GM18498 (cell line): ENCODE results near the gene PRDM11.

Experiments
- ATAC-seq: cut with Tn5 transposase; IDR thresholded peaks from one replicate; pipeline ENCODE4 v1.9.1; 2021; ENCODE audit warnings: mild to moderate bottlenecking, moderate library complexity; ENCODE audit not compliant: unreplicated experiment

The PRDM11 gene

GRCh38 chr11:45258982-45259530 is 112.6 kb downstream of the PRDM11 start:
- ATAC-seq = no peak

- no peak for ATAC-seq
These were observed 113.2 kb downstream of the PRDM11 start for GRCh38 chr11:45259592-45259991.

DNA sequence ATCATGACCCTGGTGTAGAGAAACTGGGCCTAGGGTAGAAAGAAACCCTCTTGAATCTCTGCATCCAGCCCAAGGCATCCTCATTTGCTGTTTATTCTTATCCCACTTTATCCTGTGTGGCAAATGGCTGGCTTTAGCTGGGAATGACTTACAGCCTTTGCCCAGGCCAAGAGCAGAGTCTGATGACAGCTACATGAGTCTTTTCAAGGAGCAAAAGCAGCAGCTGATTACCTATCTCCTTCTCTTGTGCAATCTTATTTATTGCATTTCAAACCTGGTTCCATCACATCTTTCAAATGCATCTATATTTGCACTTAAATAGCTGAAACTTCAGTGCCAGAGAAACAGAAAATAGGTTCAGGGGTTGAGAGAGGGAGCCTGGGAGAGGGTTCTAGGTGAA is 113.6 kb downstream of the PRDM11 start:
- ATAC-seq = no peak

- no peak for ATAC-seq
These were observed 116.5 kb downstream of the PRDM11 start for GRCh38 chr11:45262900-45263299.

GRCh38 chr11:45263773-45264172 is 117.3 kb downstream of the PRDM11 start:
- no peak for ATAC-seq

- ATAC-seq = no peak
These were observed 118.5 kb downstream of the PRDM11 start for GRCh38 chr11:45264839-45265515.

- no peak for ATAC-seq
These were observed 119.7 kb downstream of the PRDM11 start for GRCh38 chr11:45265969-45266675.

DNA sequence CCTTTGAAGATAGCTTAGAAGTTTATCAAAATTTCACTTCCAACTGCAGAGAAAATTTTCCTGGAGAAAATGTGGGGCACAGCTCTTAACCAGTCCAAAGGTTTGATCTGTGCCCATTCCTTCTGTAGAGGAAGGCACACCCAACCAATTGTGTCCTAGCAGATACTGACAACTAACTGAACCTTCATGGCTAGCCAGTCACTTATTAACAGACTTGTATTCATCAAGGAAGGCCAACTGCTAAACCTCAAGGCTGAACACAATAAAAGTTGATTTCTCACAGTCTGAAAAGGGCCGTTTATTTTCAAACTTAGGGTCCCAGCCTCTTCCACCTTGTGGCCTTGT is 120.2 kb downstream of the PRDM11 start:
- ATAC-seq = no peak

GRCh38 chr11:45267052-45267451 is 120.6 kb downstream of the PRDM11 start:
- ATAC-seq = no peak

DNA sequence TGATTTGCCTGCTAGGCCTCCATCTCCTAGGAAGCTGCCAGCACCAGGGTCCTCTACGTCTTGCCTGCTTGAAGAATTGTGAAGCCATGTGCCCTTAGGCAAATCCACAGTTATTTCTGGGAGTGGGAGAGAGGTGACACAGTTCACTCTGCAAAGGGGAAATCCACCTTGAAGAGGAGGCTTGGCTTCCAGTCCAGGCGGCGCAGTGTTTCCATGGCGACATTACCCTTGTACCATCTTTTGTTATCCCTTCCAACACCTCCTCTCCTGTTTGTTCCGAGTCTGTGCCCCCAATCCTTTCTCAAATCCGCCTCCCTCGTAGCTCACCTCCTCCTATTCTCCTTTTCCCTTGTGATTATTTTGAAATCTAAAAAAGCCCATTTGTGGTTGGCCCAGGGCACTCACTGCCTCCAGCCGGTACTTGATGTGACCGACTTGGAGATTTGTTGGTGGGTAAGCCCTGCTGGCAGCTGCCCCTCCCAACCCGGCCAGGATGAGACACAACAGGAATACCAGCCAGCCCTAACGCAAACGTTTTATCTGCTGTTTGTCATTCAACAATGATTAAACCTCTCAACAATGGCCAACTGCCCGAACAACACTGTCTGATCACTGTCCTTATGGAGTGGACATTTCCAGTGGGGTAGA is 121.3 kb downstream of the PRDM11 start:
- no peak for ATAC-seq

DNA sequence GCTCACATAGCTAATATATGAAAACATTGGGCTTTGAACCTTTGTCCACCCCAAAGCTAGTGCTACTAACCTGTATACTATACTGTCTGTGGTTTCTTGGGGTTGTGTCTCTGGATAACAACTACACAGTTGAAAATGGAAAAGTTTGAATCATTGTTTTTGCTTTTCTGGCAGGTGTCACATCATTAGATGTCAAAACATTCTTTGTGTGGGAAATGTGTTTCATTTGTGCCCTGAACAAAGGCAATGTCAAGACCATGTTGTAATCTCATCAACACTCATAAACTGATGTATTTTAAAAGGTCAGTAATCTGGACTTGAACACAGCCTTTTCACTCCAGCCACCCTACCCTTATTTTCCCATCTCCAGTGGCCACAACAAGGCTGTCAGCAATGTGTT is 123.2 kb downstream of the PRDM11 start:
- ATAC-seq = no peak

DNA sequence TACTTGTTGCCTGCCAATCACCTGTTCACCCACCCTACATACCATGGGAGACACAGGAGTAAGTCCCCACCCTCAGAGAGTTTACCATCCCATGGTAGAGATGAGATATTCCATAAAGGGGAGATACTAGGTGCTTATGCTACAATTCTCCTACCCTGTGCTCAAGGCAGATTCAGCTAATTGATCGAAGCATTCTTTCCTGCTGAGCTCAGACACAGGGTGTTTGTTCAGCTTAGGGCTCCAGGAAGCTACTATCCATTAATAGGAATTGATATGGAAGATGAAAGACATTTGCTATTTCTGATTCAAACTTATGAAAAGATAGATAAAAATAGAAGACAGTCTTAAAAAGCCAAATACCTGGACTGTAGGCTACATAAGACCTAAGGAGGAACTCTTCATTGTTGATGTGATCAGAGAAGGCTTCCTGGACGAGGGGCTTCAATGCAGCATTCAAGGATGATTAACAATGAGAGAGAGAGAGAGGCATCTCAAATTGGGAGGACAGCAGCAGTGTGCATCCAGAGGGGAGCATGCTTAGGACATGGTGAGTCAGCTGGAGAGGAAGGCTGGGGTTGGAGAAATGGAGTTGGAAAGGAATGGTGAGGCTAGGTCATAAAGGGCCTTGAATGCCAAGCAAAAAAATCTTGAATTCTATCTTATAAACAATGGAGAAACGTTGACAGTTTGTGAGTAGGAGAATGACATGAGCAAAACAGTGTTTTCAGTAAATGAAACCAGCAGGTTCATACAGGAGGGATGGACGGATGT is 124.7 kb downstream of the PRDM11 start:
- ATAC-seq = no peak

GRCh38 chr11:45272701-45273100 is 126.3 kb downstream of the PRDM11 start:
- no peak for ATAC-seq

DNA sequence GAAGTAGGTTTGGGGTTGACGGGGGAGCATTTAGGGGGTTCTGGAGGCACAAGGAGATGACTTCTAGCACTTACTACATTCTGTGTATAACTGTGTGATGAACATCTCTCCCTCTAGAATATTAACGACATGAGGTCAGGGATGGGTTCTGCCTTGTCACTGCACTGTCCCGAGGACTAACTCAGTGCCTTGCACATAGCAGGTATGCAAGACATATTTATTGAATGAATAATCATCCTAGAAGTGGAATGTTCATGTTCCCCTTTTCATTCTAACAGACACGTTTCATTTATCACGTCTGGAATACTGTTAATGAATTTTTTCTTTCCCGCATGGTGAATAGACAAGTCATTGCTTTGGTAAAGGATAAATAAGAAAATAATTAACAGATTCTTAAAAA is 127.1 kb downstream of the PRDM11 start:
- no peak for ATAC-seq

DNA sequence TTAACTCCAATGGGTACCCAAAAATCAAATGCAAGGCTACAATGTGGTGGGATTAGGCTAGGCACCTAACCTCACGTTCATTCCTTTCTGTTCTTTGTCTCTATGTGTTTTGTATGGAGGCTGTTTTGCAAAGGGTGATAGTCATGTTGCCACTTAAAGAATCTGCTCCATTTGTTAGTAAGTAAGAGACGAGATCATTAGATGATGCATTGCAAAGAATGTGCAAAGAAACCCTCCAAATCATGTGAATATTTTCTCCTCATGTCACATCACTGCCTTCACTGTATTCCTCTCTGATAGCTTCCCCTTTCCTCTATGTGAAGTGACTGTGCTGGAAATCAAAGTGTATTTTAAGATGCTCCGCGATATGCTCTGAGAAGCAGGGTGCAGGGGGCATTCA is 127.8 kb downstream of the PRDM11 start:
- no peak for ATAC-seq

DNA sequence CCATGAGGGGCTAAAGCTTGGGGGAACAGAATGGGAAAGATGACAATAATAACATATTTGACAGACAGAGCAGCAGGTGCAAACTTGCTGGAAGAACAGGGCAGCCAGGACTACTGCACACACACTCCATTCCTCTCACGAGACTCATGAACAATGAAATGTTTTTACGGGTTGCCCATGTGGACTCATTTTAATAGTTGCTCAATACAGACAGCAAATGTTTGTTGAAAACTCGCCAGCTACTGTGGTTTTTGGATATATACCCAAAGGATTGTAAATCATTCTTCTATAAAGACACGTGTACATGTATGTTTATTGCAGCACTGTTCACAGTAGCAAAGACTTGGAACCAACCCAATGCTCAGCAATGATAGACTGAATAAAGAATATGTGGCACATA is 129.4 kb downstream of the PRDM11 start:
- ATAC-seq = no peak

GRCh38 chr11:45278714-45279113 is 132.3 kb downstream of the PRDM11 start:
- ATAC-seq = no peak

DNA sequence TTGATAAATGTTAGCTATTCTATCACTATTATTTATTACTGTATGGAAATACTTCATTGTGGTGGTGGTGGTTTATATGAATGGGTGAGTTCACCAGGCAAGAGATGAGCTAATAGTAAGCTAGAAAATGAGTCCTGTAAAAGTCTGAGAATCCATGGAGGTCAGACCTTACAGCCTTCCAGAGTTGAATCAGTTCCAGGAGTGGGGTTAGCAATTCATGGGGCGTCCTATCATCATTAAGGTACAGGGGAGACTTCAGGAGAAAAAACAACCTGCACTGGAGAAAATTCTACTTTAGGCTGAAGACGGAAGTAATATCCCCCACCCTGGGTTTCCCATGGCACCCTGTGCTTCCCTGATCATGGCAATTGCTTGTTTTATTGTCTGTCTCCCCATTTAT is 133.2 kb downstream of the PRDM11 start:
- no peak for ATAC-seq

DNA sequence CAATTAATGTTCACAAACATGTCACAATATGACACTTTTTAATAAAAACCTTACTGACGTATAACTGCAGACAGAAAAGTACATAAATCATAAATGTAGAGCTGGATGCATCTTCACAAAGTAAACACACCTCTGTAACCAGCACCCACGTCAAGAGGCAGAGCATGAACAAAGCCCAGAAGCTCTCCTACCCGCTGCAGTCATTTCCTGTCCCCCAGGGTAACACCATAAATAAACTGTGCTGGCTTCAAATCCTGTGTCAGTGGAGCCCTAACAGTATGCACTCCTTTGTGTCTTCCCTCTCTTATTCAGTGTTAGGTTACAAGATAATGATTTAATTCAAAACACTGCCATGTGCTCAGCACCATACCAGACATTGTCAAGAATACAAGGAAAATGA is 134.0 kb downstream of the PRDM11 start:
- ATAC-seq = no peak

DNA sequence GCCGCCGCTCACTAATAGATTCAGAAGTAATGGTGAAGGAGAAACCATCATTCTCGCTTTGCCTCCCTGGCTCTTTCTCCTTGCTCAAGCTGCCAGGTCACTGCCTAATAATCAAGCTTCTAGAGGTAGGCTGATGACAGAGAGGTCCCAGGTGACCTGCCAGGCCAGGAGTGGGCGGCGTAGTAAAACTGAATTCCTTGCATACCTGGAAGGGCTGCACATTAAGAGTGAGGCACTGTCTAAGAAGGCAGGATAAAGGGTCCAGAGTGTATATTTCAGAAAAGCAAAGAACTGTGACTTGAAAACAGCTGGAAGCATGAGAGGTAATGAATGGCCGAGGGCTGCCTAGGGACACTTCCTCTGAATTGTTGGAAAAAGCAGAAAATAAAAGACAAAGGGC is 135.6 kb downstream of the PRDM11 start:
- ATAC-seq = no peak
